HepG2 (cell line): ENCODE results near the gene AFDN. TPM values are rescaled to one million over a fixed set of nuclear protein-coding genes. Genes with fewer than 3 reads are reported as not detected.
A peak's percentile ranks its signal among the peaks of the same experiment; 100 is the strongest.

Experiments used
- AGO1 ChIP-seq: fragments of 200-400 bp; formaldehyde crosslinking; IDR thresholded peaks from 2 replicates; pipeline ENCODE4 v1.6.1; 2017; ENCODE audit warnings: mild to moderate bottlenecking, low read depth, low read length, moderate library complexity; ENCODE audit not compliant: poor library complexity, severe bottlenecking
- ARNT ChIP-seq: fragments of 450-650 bp; IDR thresholded peaks from 2 replicates; pipeline ENCODE4 v1.6.1; 2017
- DR1 ChIP-seq: sonication (generic); formaldehyde crosslinking; IDR thresholded peaks from 2 replicates; pipeline ENCODE4 v1.8.0; 2021; ENCODE audit warnings: mild to moderate bottlenecking, missing genetic modification reagents, inconsistent platforms
- EED ChIP-seq: sonication (generic); formaldehyde crosslinking; IDR thresholded peaks from 2 replicates; pipeline ENCODE4 v1.5.0; 2020; ENCODE audit warnings: mild to moderate bottlenecking, missing genetic modification reagents
- HCFC1 ChIP-seq: fragments of 150-350 bp; IDR thresholded peaks from 2 replicates; pipeline ENCODE4 v1.6.1; 2014; ENCODE audit warnings: low read depth, low read length
- HMG20B ChIP-seq: conservative IDR thresholded peaks from 2 replicates; pipeline ENCODE4 v1.6.1; 2016; ENCODE audit warnings: missing genetic modification reagents, missing compliant biosample characterization
- KDM4B ChIP-seq: sonication (generic); formaldehyde crosslinking; IDR thresholded peaks from 2 replicates; pipeline ENCODE4 v1.4.0; 2020; ENCODE audit warnings: missing genetic modification reagents
- KLF6 ChIP-seq: IDR thresholded peaks from 2 replicates; pipeline ENCODE4 v1.8.0; 2016; ENCODE audit warnings: missing biosample characterization, missing genetic modification reagents
- MXD4 ChIP-seq: IDR thresholded peaks from 2 replicates; pipeline ENCODE4 v1.6.1; 2016; ENCODE audit warnings: mild to moderate bottlenecking, missing biosample characterization, missing genetic modification reagents
- SNAPC2 ChIP-seq: sonication (generic); formaldehyde crosslinking; IDR thresholded peaks from 2 replicates; pipeline ENCODE4 v1.8.1; 2022; ENCODE audit warnings: mild to moderate bottlenecking, missing genetic modification reagents
- TMF1 ChIP-seq: sonication (generic); formaldehyde crosslinking; IDR thresholded peaks from 2 replicates; pipeline ENCODE4 v1.8.1; 2022; ENCODE audit warnings: low read depth, missing genetic modification reagents
- ZBTB1 ChIP-seq: sonication (generic); formaldehyde crosslinking; IDR thresholded peaks from 2 replicates; pipeline ENCODE4 v1.4.0; 2020; ENCODE audit warnings: missing genetic modification reagents, borderline replicate concordance
- ZBTB8A ChIP-seq: sonication (generic); formaldehyde crosslinking; IDR thresholded peaks from 2 replicates; pipeline ENCODE4 v1.4.0; 2020; ENCODE audit warnings: mild to moderate bottlenecking, low read depth, missing genetic modification reagents, borderline replicate concordance
- ZMAT3 ChIP-seq: sonication (generic); formaldehyde crosslinking; conservative IDR thresholded peaks from 2 replicates; pipeline ENCODE4 v1.7.0; 2021; ENCODE audit warnings: missing genetic modification reagents
- ZNF235 ChIP-seq: sonication (generic); formaldehyde crosslinking; IDR thresholded peaks from 2 replicates; pipeline ENCODE4 v1.8.1; 2023; ENCODE audit warnings: mild to moderate bottlenecking, missing genetic modification reagents, borderline replicate concordance
- ZNF430 ChIP-seq: sonication (generic); formaldehyde crosslinking; IDR thresholded peaks from 2 replicates; pipeline ENCODE4 v1.9.0; 2021; ENCODE audit warnings: mild to moderate bottlenecking, missing genetic modification reagents
- ZNF451 ChIP-seq: sonication (generic); formaldehyde crosslinking; IDR thresholded peaks from 2 replicates; pipeline ENCODE4 v1.5.0; 2020; ENCODE audit warnings: mild to moderate bottlenecking, missing genetic modification reagents
- ZNF501 ChIP-seq: sonication (generic); formaldehyde crosslinking; IDR thresholded peaks from 2 replicates; pipeline ENCODE4 v1.5.1; 2020; ENCODE audit warnings: mild to moderate bottlenecking, moderate library complexity, missing genetic modification reagents
- ZNF652 ChIP-seq: IDR thresholded peaks from 2 replicates; pipeline ENCODE4 v1.6.1; 2016; ENCODE audit warnings: low read depth, borderline replicate concordance
- ZNF792 ChIP-seq: IDR thresholded peaks from 2 replicates; pipeline ENCODE4 v1.6.1; 2016
- polyA plus RNA-seq, 8 experiments: library from polyadenylated mRNA; depleted of rRNA in 3 of 8; stranded (reverse) in 7 of 8; unstranded in 1 of 8; fragments of >200 nt; fragmentation: Illumina TruSeq in 4 of 8; extraction: Trizol in 4 of 8; gene quantifications; 2 replicates each; pipeline versions ENCODE4 v1.2.1 to v1.2.3, GENCODE V29; 2011 to 2016; ENCODE audit warnings: low read depth in 4 of 8, missing spikeins in 1 of 8, mixed read lengths in 1 of 8; ENCODE audit not compliant: insufficient read depth in 1 of 8
- total RNA-seq, 5 experiments: library from RNA; depleted of rRNA; stranded (reverse); fragments of >200 nt; fragmentation: Illumina TruSeq; extraction: Trizol; gene quantifications; 2 replicates each; pipeline ENCODE4 v1.2.3, GENCODE V29; 2016; ENCODE audit warnings: low read depth in 1 of 5
- TF ChIP-seq, protein P1 (sequence below): sonication (generic); formaldehyde crosslinking; IDR thresholded peaks from 2 replicates; pipeline ENCODE4 v1.8.0; 2022; ENCODE audit warnings: missing genetic modification reagents, mild to moderate bottlenecking, moderate library complexity, borderline replicate concordance
- TF ChIP-seq, protein P2 (sequence below): conservative IDR thresholded peaks from 2 replicates; pipeline ENCODE4 v1.6.1; 2018; ENCODE audit warnings: missing genetic modification reagents
- TF ChIP-seq, protein P3 (sequence below): sonication (generic); formaldehyde crosslinking; IDR thresholded peaks from 2 replicates; pipeline ENCODE4 v1.4.0; 2020; ENCODE audit warnings: missing genetic modification reagents, borderline replicate concordance
- TF ChIP-seq, protein P4 (sequence below): sonication (generic); formaldehyde crosslinking; IDR thresholded peaks from 2 replicates; pipeline ENCODE4 v1.8.0; 2022; ENCODE audit warnings: mild to moderate bottlenecking, missing genetic modification reagents; ENCODE audit not compliant: insufficient replicate concordance

The AFDN gene
- total and polyA plus RNA-seq, 2 of the 13 experiments (the other 11 are each of a cell fraction or from before 2014, with no cell fraction given) = 136 to 151 TPM

DNA sequence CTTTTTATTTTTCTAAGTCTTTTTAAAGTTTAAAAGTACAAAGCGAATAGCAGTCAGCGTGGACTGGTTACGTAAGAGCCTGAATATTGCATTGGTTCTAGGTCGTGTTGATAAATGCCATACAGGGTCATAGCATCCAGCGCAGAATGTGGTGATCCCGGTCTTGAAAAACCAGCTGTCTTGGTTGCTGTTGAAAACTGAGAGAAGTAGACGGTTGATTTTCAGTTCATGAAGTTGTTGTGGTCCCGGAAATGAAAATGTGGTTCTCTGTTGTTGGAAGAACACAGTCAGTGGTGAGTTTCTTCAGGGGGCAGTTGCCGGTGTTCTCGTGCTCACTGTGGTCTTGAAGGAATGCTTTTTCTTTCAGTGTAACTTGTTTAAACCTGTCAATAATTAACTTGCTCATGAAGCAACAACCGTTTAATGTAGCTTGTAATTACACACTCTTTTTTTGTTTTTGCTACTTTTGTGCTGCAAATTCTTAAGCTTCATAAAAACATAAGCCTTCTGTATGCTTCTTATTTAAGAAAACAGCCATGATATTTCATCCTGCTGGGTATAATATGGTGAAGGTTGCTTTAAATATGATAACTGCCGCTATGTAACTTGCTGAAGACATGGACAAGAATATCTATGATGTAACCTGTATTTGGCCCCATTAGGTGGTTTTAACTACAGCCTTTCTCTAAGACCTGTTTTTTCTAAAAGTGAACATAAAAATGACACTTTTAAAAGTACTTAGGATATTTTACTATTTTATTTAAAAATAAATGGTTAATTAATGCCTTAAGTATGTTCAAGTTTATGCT, 106.0 kb downstream of the AFDN start (continued):
- TF ChIP-seq EED (no peak), ZNF792 (CRISPR knock-in tag) (0 out of 2 replicates have a peak, but pooled peaks have one; percentile 33), ZNF430 (CRISPR knock-in tag) (no peak), ZNF501 (CRISPR knock-in tag) (no peak), ZNF451 (CRISPR knock-in tag) (no peak), ZNF652 (CRISPR knock-in tag) (no peak), SNAPC2 (CRISPR knock-in tag) (peak; percentile 20; the same call in 1 of the 2 replicates), HCFC1 (no peak), ZMAT3 (CRISPR knock-in tag) (no peak), ARNT (no peak), HMG20B (CRISPR knock-in tag) (no peak), ZNF235 (CRISPR knock-in tag) (no peak), MXD4 (CRISPR knock-in tag) (peak; percentile 73; the same call in 1 of the 2 replicates), DR1 (no peak), KDM4B (no peak), KLF6 (CRISPR knock-in tag) (peak; percentile 3; the same call in 1 of the 2 replicates), AGO1 (no peak), ZBTB1 (CRISPR knock-in tag) (no peak), ZBTB8A (CRISPR knock-in tag) (peak; percentile 64; the same call in 1 of the 2 replicates), TMF1 (CRISPR knock-in tag) (no peak)
- TF ChIP-seq, protein P1, sequence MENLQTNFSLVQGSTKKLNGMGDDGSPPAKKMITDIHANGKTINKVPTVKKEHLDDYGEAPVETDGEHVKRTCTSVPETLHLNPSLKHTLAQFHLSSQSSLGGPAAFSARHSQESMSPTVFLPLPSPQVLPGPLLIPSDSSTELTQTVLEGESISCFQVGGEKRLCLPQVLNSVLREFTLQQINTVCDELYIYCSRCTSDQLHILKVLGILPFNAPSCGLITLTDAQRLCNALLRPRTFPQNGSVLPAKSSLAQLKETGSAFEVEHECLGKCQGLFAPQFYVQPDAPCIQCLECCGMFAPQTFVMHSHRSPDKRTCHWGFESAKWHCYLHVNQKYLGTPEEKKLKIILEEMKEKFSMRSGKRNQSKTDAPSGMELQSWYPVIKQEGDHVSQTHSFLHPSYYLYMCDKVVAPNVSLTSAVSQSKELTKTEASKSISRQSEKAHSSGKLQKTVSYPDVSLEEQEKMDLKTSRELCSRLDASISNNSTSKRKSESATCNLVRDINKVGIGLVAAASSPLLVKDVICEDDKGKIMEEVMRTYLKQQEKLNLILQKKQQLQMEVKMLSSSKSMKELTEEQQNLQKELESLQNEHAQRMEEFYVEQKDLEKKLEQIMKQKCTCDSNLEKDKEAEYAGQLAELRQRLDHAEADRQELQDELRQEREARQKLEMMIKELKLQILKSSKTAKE (CRISPR knock-in tag) = no peak
- TF ChIP-seq, protein P2, sequence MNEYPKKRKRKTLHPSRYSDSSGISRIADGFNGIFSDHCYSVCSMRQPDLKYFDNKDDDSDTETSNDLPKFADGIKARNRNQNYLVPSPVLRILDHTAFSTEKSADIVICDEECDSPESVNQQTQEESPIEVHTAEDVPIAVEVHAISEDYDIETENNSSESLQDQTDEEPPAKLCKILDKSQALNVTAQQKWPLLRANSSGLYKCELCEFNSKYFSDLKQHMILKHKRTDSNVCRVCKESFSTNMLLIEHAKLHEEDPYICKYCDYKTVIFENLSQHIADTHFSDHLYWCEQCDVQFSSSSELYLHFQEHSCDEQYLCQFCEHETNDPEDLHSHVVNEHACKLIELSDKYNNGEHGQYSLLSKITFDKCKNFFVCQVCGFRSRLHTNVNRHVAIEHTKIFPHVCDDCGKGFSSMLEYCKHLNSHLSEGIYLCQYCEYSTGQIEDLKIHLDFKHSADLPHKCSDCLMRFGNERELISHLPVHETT (CRISPR knock-in tag) = 0 out of 2 replicates have a peak, but pooled peaks have one; percentile 31
- TF ChIP-seq, protein P3, sequence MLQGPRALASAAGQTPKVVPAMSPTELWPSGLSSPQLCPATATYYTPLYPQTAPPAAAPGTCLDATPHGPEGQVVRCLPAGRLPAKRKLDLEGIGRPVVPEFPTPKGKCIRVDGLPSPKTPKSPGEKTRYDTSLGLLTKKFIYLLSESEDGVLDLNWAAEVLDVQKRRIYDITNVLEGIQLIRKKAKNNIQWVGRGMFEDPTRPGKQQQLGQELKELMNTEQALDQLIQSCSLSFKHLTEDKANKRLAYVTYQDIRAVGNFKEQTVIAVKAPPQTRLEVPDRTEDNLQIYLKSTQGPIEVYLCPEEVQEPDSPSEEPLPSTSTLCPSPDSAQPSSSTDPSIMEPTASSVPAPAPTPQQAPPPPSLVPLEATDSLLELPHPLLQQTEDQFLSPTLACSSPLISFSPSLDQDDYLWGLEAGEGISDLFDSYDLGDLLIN (CRISPR knock-in tag) = no peak
- TF ChIP-seq, protein P4, sequence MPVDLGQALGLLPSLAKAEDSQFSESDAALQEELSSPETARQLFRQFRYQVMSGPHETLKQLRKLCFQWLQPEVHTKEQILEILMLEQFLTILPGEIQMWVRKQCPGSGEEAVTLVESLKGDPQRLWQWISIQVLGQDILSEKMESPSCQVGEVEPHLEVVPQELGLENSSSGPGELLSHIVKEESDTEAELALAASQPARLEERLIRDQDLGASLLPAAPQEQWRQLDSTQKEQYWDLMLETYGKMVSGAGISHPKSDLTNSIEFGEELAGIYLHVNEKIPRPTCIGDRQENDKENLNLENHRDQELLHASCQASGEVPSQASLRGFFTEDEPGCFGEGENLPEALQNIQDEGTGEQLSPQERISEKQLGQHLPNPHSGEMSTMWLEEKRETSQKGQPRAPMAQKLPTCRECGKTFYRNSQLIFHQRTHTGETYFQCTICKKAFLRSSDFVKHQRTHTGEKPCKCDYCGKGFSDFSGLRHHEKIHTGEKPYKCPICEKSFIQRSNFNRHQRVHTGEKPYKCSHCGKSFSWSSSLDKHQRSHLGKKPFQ (CRISPR knock-in tag) = no peak
